Measurements from ENCODE around the gene GIPR. TPM values are rescaled to one million over a fixed set of nuclear protein-coding genes. Genes with fewer than 3 reads are reported as not detected.

Gene GIPR
- total and polyA plus RNA-seq, 2 experiments from 2014 or later = not detected

DNA sequence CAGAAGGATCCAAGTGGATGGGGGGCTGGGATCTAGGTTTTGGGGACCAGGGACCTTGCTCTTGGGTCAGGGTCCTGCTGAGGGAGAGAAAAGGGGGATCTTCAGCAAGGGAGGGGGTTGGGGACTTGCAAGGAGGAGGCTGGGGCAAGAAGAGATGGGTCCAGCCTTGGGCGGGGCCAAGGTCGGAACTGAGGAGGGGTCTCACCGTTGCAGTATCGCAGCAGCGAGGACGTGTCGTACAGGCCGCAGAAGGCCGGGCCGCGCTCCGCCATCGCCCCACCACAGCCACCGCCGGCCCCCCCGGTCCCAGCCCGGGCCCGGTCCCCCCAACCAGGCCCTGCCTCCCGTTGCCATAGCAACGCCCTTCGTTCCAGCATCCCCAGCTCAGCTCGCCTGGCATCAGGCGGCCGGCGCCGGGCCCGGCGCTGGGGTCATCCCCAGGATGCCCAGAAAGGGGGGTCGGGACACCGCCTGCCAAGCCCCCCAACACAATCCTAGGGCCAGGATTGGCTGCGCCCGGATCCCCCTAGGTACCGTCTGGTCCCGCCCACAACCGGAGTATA lies 22.9 kb upstream of the GIPR start:
- Histone ChIP-seq H3K36me3 (ENCODE audit: low read depth) (no peaks in the 10 kb centered on the region), H3K27ac (no peak overlapping the region), H3K9ac (no peak overlapping the region), H3K4me1 (ENCODE audit: insufficient read depth) (no peaks in the 10 kb centered on the region), H4K20me1 (ENCODE audit: insufficient read depth) (no peaks in the 10 kb centered on the region), H3F3A (ENCODE audit: insufficient read depth) (peaks cover 10% of the 10 kb centered on the region), H2AFZ (peak overlapping the region; percentile 63), H3K79me2 (ENCODE audit: insufficient read depth) (no peaks in the 10 kb centered on the region), H3K27me3 (replicated peaks; ENCODE audit: insufficient read depth) (no peaks in the 10 kb centered on the region), H3K4me3 (peak overlapping the region; percentile 62), H3K4me2 (ENCODE audit: unreplicated experiment) (peak overlapping the region; percentile 47), H3K9me2 (ENCODE audit: insufficient read depth) (no peaks in the 10 kb centered on the region), H3K9me3 (ENCODE audit: low read depth) (no peaks in the 10 kb centered on the region)
- no peak for DNase-seq
- in situ Hi-C loops (cut with MboI) = no loop called here
- WGBS, 2 experiments (ENCODE audit: low coverage in 1 of 2, low lambda C conversion rate in 2 of 2, missing lambda C conversion rate in 2 of 2) = 2 to 9% methylated on average over 15 to 22 of the region's 35 CpGs
- no peak for TF ChIP-seq EZH2 (IDR thresholded peaks at IDR 0.05; ENCODE audit: insufficient read depth, poor library complexity, severe bottlenecking)
- TF ChIP-seq EZH2phosphoT487 (IDR thresholded peaks at IDR 0.05; ENCODE audit: insufficient read depth, low read depth) = no peak

GRCh38 chr19:45645631-45646344 lies 22.2 kb upstream of the GIPR start:
- Histone ChIP-seq H3K9ac (no peak overlapping the region; the same call in 1 of the 2 replicates), H3K36me3 (ENCODE audit: low read depth) (no peaks in the 10 kb centered on the region), H2AFZ (peak overlapping the region; percentile 63), H3K4me2 (ENCODE audit: unreplicated experiment) (peak overlapping the region; percentile 47), H4K20me1 (ENCODE audit: insufficient read depth) (no peaks in the 10 kb centered on the region), H3K27ac (no peak overlapping the region), H3F3A (ENCODE audit: insufficient read depth) (peaks cover 7% of the 10 kb centered on the region), H3K4me3 (peak overlapping the region; percentile 62), H3K27me3 (replicated peaks; ENCODE audit: insufficient read depth) (no peaks in the 10 kb centered on the region), H3K9me3 (ENCODE audit: low read depth) (no peaks in the 10 kb centered on the region), H3K79me2 (ENCODE audit: insufficient read depth) (no peaks in the 10 kb centered on the region), H3K4me1 (ENCODE audit: insufficient read depth) (no peaks in the 10 kb centered on the region), H3K9me2 (ENCODE audit: insufficient read depth) (no peaks in the 10 kb centered on the region)
- DNase-seq = peak; percentile 92
- WGBS, 2 experiments (ENCODE audit: low coverage in 1 of 2, low lambda C conversion rate in 2 of 2, missing lambda C conversion rate in 2 of 2) = 3% methylated on average over 24 to 27 of the region's 27 CpGs
- in situ Hi-C loops (cut with MboI) = no loop called here
- TF ChIP-seq EZH2 (IDR thresholded peaks at IDR 0.05; ENCODE audit: insufficient read depth, poor library complexity, severe bottlenecking) (no peak), EZH2phosphoT487 (IDR thresholded peaks at IDR 0.05; ENCODE audit: insufficient read depth, low read depth) (no peak)

- Histone ChIP-seq H3K27ac (no peak overlapping the region), H4K20me1 (ENCODE audit: insufficient read depth) (no peaks in the 10 kb centered on the region), H3K79me2 (ENCODE audit: insufficient read depth) (no peaks in the 10 kb centered on the region), H3K4me2 (ENCODE audit: unreplicated experiment) (peak overlapping the region; percentile 47), H3K9ac (no peak overlapping the region), H3K4me1 (ENCODE audit: insufficient read depth) (no peaks in the 10 kb centered on the region), H3K36me3 (ENCODE audit: low read depth) (no peaks in the 10 kb centered on the region), H3K27me3 (replicated peaks; ENCODE audit: insufficient read depth) (no peaks in the 10 kb centered on the region), H2AFZ (peak overlapping the region; percentile 63), H3K9me2 (ENCODE audit: insufficient read depth) (no peaks in the 10 kb centered on the region), H3K9me3 (ENCODE audit: low read depth) (no peaks in the 10 kb centered on the region), H3K4me3 (peak overlapping the region; percentile 62), H3F3A (ENCODE audit: insufficient read depth) (peaks cover 2% of the 10 kb centered on the region; the same call in 1 of the 2 replicates)
- no peak for DNase-seq
- no peak for TF ChIP-seq EZH2phosphoT487 (IDR thresholded peaks at IDR 0.05; ENCODE audit: insufficient read depth, low read depth)
- no peak for TF ChIP-seq EZH2 (IDR thresholded peaks at IDR 0.05; ENCODE audit: insufficient read depth, poor library complexity, severe bottlenecking)
- in situ Hi-C loops (cut with MboI) = no loop called here
- WGBS, 2 experiments (ENCODE audit: low coverage in 1 of 2, low lambda C conversion rate in 2 of 2, missing lambda C conversion rate in 2 of 2) = 42 to 46% methylated on average over 9 of the region's 9 CpGs
Measured at GRCh38 chr19:45646345-45646698, 21.7 kb upstream of the GIPR start.

DNA sequence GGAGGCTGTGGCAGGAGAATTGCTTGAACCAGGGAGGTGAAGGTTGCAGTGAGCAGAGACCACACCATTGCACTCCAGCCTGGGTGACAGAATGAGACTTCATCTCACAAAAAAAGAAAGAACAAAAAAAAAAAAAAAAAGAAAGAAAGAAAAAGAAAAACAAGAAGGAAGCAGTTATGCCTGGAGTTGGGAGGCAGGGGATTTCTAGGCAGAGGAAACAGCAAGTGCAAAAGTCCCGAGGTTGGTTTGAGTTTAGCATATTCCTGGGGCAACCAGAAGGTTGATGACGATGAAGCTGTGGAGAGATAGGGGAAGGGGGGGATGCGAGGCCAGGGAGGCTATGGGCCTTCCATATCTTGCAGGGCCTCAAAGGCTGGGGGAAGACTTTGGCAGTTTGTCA lies 17.3 kb upstream of the GIPR start:
- no peaks in the 10 kb centered on the region for H3K36me3 ChIP-seq (ENCODE audit: low read depth)
- TF ChIP-seq EZH2 (IDR thresholded peaks at IDR 0.05; ENCODE audit: insufficient read depth, poor library complexity, severe bottlenecking) = no peak
- no peak for TF ChIP-seq EZH2phosphoT487 (IDR thresholded peaks at IDR 0.05; ENCODE audit: insufficient read depth, low read depth)
- no peaks in the 10 kb centered on the region for H3K9me2 ChIP-seq (ENCODE audit: insufficient read depth)
- no peak overlapping the region for H3K4me3 ChIP-seq
- no peak overlapping the region for H3K4me2 ChIP-seq (ENCODE audit: unreplicated experiment)
- WGBS, 2 experiments (ENCODE audit: low coverage in 1 of 2, low lambda C conversion rate in 2 of 2, missing lambda C conversion rate in 2 of 2) = 56 to 63% methylated on average over 3 of the region's 3 CpGs
- H3K4me1 ChIP-seq (ENCODE audit: insufficient read depth) = no peaks in the 10 kb centered on the region
- no peaks in the 10 kb centered on the region for H4K20me1 ChIP-seq (ENCODE audit: insufficient read depth)
- H3K27ac ChIP-seq = no peak overlapping the region
- no peaks in the 10 kb centered on the region for H3K9me3 ChIP-seq (ENCODE audit: low read depth)
- in situ Hi-C loops (cut with MboI) = no loop called here
- H2AFZ ChIP-seq = no peak overlapping the region
- H3K79me2 ChIP-seq (ENCODE audit: insufficient read depth) = no peaks in the 10 kb centered on the region
- no peaks in the 10 kb centered on the region for H3F3A ChIP-seq (ENCODE audit: insufficient read depth)
- no peaks in the 10 kb centered on the region for H3K27me3 ChIP-seq (replicated peaks; ENCODE audit: insufficient read depth)
- H3K9ac ChIP-seq = no peak overlapping the region
- no peak for DNase-seq

Measured in GM23248 (cell line).